Natural killer cell (primary cell): ENCODE data around the gene PPHLN1. TPM values are rescaled to one million over a fixed set of nuclear protein-coding genes. Genes with fewer than 3 reads are reported as not detected.

ENCODE experiments used
- ATAC-seq, 3 donors: fragments of 150-1000 bp in 2 of 3; fragments of 200-7000 bp in 1 of 3; cut with Tn5 transposase; 1 replicate in 1 of 3; 2 replicates in 2 of 3; pipeline ENCODE4 v1.10.0; 2021; ENCODE audit warnings: mild to moderate bottlenecking in 2 of 3, moderate library complexity in 2 of 3
- DNase-seq, 2 donors: peaks; one replicate each; pipeline versions ENCODE4 v3.0.0 to v3.0.0-alpha.2; 2013 to 2021; ENCODE audit warnings: mixed read lengths in 1 of 2
- H3K27ac ChIP-seq: one replicate; pipeline ENCODE4 v1.5.1; 2013; ENCODE audit warnings: mild to moderate bottlenecking, low read length
- H3K27me3 ChIP-seq: one replicate; pipeline ENCODE4 v1.6.1; 2013; ENCODE audit warnings: low read length; ENCODE audit not compliant: control insufficient read depth, insufficient read depth
- H3K36me3 ChIP-seq: one replicate; pipeline ENCODE4 v1.6.1; 2013; ENCODE audit warnings: low read length; ENCODE audit not compliant: control insufficient read depth, insufficient read depth
- H3K4me1 ChIP-seq: one replicate; pipeline ENCODE4 v1.6.1; 2013; ENCODE audit warnings: low read length; ENCODE audit not compliant: control insufficient read depth, insufficient read depth
- H3K4me3 ChIP-seq: one replicate; pipeline ENCODE4 v1.5.1; 2013; ENCODE audit warnings: low read length
- H3K9me3 ChIP-seq: one replicate; pipeline ENCODE4 v1.6.1; 2013; ENCODE audit warnings: low read length; ENCODE audit not compliant: control insufficient read depth, insufficient read depth
- H3K27ac Mint-ChIP-seq, 2 donors: one replicate each; pipeline ENCODE4 v1.8.0; 2022; ENCODE audit warnings: mild to moderate bottlenecking in 2 of 2, mixed read lengths in 2 of 2, moderate library complexity in 1 of 2
- H3K27me3 Mint-ChIP-seq, 2 donors: one replicate each; pipeline ENCODE4 v1.8.0; 2022; ENCODE audit warnings: low read depth in 2 of 2, mixed read lengths in 2 of 2
- H3K36me3 Mint-ChIP-seq: one replicate; pipeline ENCODE4 v1.8.0; 2022; ENCODE audit warnings: mixed read lengths
- H3K4me1 Mint-ChIP-seq, 2 donors: one replicate each; pipeline ENCODE4 v1.8.0; 2022; ENCODE audit warnings: mixed read lengths in 2 of 2
- H3K4me3 Mint-ChIP-seq: one replicate; pipeline ENCODE4 v1.8.0; 2022; ENCODE audit warnings: mild to moderate bottlenecking, moderate library complexity, mixed read lengths
- H3K9me3 Mint-ChIP-seq, 2 donors: one replicate each; pipeline ENCODE4 v1.8.0; 2022; ENCODE audit warnings: mixed read lengths in 2 of 2
- WGBS: methylation state at CpG from one replicate; pipeline ENCODE4 v1.1.7; 2013; ENCODE audit warnings: missing lambda C conversion rate; ENCODE audit not compliant: insufficient coverage; 5-methylcytosine and 5-hydroxymethylcytosine counted together
- intact Hi-C: fragments of 100-400 bp; cut with micrococcal nuclease; formaldehyde crosslinking; loops from one replicate; pipeline ENCODE4 v1.14.2; 2022
- total RNA-seq, 4 donors: library from RNA; stranded (reverse); fragments of 120-200 nt in 1 of 4; gene quantifications; one replicate each; pipeline versions ENCODE4 v1.2.3 to v1.2.4, GENCODE V29; 2013 to 2022
- TF ChIP-seq, protein P1 (sequence below): fragments of 200-600 bp; IDR thresholded peaks from one replicate; pipeline ENCODE4 v1.8.0; 2022; ENCODE audit warnings: antibody characterized with exemption

The PPHLN1 gene
- total RNA-seq, 3 donors from 2014 or later (not counting 1 experiment from before 2014, with no cell fraction given), result 98.2 to 101 (median 101) TPM

DNA sequence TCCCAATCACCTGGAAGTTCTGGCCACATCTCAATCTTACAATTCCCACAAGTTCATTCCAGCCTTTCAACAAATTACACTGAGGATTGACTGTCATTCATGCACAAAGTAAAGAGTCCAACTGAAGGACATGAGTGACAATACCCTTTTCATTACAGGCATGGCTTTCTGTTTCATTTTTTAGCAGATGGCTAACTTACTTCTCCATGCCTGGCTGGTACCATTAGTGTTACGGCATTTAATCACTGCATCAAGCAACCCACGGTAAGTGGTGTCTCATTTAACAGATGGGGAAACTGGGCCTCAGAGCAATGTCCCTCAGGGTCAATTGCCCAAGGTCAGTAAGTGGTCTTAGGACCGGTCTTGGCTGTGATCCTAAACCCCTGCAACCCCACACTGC lies 149.1 kb downstream of the PPHLN1 start:
- Histone ChIP-seq H3K4me3 (no peak overlapping the region), H3K4me1 (no peaks in the 10 kb centered on the region), H3K27me3 (no peaks in the 10 kb centered on the region), H3K9me3 (no peaks in the 10 kb centered on the region), H3K36me3 (no peaks in the 10 kb centered on the region), H3K27ac (no peak overlapping the region)
- TF ChIP-seq, protein P1, sequence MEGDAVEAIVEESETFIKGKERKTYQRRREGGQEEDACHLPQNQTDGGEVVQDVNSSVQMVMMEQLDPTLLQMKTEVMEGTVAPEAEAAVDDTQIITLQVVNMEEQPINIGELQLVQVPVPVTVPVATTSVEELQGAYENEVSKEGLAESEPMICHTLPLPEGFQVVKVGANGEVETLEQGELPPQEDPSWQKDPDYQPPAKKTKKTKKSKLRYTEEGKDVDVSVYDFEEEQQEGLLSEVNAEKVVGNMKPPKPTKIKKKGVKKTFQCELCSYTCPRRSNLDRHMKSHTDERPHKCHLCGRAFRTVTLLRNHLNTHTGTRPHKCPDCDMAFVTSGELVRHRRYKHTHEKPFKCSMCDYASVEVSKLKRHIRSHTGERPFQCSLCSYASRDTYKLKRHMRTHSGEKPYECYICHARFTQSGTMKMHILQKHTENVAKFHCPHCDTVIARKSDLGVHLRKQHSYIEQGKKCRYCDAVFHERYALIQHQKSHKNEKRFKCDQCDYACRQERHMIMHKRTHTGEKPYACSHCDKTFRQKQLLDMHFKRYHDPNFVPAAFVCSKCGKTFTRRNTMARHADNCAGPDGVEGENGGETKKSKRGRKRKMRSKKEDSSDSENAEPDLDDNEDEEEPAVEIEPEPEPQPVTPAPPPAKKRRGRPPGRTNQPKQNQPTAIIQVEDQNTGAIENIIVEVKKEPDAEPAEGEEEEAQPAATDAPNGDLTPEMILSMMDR, result no peak
- WGBS, result 66% methylated on average over 3 of the region's 3 CpGs
- H3K27me3 Mint-ChIP-seq, result peaks cover 12 to 31% of the 10 kb centered on the region in 2 donors
- DNase-seq, result no peak
- H3K9me3 Mint-ChIP-seq, result no peaks in the 10 kb centered on the region
- no peak for ATAC-seq
- no peaks in the 10 kb centered on the region for H3K36me3 Mint-ChIP-seq
- H3K4me3 Mint-ChIP-seq, result no peak overlapping the region
- intact Hi-C loops, result no loop called here
- no peak overlapping the region for H3K27ac Mint-ChIP-seq
- peaks cover 0 to 2% of the 10 kb centered on the region in 2 donors for H3K4me1 Mint-ChIP-seq

GRCh38 chr12:42477941-42478340 lies 152.0 kb downstream of the PPHLN1 start:
- peaks cover 15% of the 10 kb centered on the region for H3K27me3 ChIP-seq
- H3K9me3 ChIP-seq, result no peaks in the 10 kb centered on the region
- TF ChIP-seq, protein P1, result no peak
- Mint-ChIP-seq H3K27me3 (peaks cover 16 to 47% of the 10 kb centered on the region in 2 donors), H3K36me3 (no peaks in the 10 kb centered on the region), H3K4me1 (peaks cover 0 to 4% of the 10 kb centered on the region in 2 donors), H3K4me3 (no peak overlapping the region), H3K9me3 (no peaks in the 10 kb centered on the region), H3K27ac (no peak overlapping the region)
- intact Hi-C loops, result no loop called here
- no peak overlapping the region for H3K4me3 ChIP-seq
- WGBS, result 100% methylated on average over 1 of the region's 1 CpG
- no peaks in the 10 kb centered on the region for H3K36me3 ChIP-seq
- H3K27ac ChIP-seq, result no peak overlapping the region
- H3K4me1 ChIP-seq, result peaks cover 9% of the 10 kb centered on the region
- no peak for ATAC-seq
- no peak for DNase-seq

DNA sequence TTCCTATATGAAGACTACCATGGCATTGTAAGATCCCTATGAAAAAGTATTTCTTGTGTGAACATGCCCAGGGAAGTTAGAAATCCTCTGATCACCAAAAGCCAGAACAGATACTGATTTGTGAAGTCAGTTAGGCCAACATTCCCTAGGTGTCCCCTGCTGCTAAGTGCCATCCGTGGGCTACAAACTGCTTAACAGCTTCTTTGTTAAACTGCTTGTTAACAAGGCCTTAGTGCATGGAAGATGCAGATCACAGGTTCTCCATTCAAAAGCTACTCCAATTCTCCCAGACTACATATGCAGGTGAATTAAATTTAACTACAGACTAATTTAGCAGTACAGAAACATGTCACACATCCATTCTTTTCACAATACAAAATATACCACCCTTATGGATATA lies 155.4 kb downstream of the PPHLN1 start:
- H3K27me3 ChIP-seq, result peaks cover 21% of the 10 kb centered on the region
- TF ChIP-seq, protein P1, result no peak

More for the DNA sequence above, 155.4 kb downstream of the PPHLN1 start:
- no peaks in the 10 kb centered on the region for H3K36me3 ChIP-seq
- peaks cover 14% of the 10 kb centered on the region for H3K4me1 ChIP-seq
- no peak overlapping the region for H3K27ac ChIP-seq
- H3K4me3 ChIP-seq, result no peak overlapping the region
- ATAC-seq (no peak), DNase-seq (no peak)
- H3K9me3 ChIP-seq, result no peaks in the 10 kb centered on the region
- intact Hi-C loops, result no loop called here
- 100% methylated on average over 1 of the region's 1 CpG for WGBS
- H3K27ac Mint-ChIP-seq, result no peak overlapping the region
- H3K4me3 Mint-ChIP-seq, result no peak overlapping the region
- peaks cover 30 to 72% of the 10 kb centered on the region in 2 donors for H3K27me3 Mint-ChIP-seq
- peaks cover 11 to 15% of the 10 kb centered on the region in 2 donors for H3K4me1 Mint-ChIP-seq
- H3K9me3 Mint-ChIP-seq, result no peaks in the 10 kb centered on the region
- H3K36me3 Mint-ChIP-seq, result no peaks in the 10 kb centered on the region
